Renal pelvis (tissue), 4 donors: ENCODE data around the gene SORCS2. TPM values are rescaled to one million over a fixed set of nuclear protein-coding genes. Genes with fewer than 3 reads are reported as not detected.

ENCODE experiments used
- DNase-seq: peaks from one replicate; pipeline ENCODE4 v3.0.0-alpha.2; 2013
- polyA plus RNA-seq, 3 donors: library from polyadenylated mRNA; unstranded; fragments of 120-200 nt; gene quantifications; one replicate each; pipeline ENCODE4 v1.2.1, GENCODE V29; 2013; ENCODE audit not compliant: insufficient read length in 3 of 3

Gene SORCS2
- polyA plus RNA-seq, 3 donors = 5.2 to 11.7 (median 11.1) TPM

DNA sequence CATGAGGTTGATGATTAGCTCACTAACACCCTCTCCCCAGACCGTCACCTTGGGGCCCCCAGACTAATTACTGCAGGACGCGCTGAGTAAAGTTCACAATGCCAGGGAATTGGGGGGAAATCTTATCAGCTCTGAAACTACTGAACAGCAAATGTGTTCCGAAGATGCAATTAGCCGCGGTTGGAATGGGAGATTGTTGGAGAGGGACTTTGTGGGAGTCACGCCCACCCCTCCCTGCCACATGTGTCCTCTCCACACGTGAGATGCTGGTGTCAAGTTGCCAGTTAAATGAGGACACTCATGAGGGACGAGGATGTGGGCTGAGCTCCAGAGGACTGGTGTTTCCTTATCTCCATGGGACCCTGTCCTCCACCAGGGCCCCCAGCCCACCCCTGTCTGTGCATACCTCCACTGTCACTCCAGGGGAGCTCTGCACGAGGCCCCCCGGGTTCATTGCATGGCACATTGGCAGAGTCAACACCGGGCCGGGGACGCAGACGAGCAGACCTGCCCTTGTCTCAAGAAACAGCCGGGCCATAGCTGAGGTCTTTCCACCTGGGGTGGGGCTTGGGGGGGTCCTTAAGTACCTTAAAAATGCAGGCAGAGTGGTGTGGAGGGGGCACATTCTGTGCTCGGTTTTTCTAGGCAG, 417.8 kb downstream of the SORCS2 start:
- no peak for DNase-seq

DNA sequence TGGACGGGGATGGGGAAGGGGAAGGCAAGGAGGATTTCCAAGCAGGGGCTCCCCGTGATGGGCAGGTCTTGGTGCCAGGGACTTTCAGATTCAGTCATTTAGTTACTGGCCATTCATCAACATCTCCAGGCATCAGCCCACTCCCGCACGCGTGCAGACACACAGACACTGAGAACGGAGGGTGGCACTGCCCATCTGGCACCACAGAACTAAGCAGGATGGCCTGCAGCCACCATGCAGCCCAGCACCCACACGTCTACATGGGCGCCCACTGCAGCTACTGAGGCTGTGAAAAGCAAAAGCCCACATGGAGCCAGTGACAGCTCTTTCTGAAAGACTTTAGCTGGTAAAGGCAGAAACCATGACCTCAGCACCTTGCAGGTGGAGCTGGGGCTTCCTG, 418.5 kb downstream of the SORCS2 start:
- DNase-seq = no peak

DNA sequence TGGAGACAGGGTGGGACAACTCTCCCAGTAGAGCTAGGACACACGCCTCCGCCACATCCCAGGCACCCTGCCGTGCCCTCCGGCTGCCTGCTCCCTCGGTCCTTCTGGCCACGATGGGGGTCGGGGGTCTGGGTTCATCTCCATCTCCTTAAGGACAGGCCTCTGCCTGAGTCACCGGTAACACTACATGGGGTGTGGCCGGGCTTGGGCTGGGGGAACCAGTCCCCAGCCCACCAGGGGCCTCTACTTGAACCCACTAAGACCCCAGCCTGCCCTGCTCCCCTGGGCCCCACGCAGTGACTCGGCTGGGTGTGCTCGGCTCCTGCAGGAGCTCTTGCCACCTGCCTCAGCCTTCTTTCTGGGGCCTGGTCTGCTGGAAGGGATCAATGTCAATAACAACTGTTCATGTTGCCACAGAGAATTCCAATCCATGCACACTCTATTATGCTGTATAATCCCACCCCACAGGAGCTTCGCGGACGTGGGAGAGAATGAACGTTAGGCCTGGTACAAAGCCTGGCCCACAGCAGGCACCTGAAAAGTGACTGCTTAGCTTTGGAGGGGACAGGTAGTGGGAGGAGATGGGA, 420.1 kb downstream of the SORCS2 start:
- no peak for DNase-seq

DNA sequence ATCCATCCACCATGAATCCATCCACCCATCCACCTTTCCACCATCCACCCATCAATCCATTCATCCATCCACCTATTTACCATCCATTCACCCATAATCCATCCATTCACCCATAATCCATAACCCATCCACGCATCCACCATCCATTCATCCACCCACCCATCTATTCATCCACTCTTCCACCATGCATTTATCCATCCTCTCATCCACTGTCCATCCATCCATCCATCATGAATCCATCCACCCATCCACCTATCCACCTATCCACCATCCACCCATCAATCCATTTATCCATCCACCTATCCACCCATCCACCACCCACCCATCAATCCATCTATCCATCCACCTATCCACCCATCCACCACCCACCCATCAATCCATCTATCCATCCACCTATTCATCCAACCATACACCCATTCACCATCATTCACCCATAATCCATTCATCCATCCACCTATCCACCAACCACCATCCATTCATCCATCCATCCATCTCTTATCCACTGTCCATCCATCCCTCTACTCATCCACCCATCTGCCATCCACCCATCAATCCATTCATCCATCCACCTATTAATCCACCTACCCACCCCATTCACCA, 422.1 kb downstream of the SORCS2 start:
- no peak for DNase-seq

DNA sequence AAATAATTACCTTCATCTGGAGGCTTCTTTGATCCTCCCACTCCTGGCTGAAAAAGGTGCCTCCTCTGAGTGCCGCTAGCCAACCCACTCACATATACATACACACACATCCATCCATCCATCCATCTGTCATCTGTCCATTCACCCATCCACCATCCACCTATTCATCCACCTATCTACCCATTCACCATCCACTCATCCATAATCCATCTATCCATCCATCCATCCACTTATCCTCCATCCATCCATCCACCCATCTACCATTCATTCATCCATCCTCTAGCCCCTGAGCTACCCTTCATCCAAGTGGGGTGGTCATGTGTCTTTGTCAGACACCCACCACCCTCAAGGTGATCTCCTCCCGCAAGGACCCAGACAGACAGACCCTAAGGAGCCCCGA, 423.9 kb downstream of the SORCS2 start:
- no peak for DNase-seq

DNA sequence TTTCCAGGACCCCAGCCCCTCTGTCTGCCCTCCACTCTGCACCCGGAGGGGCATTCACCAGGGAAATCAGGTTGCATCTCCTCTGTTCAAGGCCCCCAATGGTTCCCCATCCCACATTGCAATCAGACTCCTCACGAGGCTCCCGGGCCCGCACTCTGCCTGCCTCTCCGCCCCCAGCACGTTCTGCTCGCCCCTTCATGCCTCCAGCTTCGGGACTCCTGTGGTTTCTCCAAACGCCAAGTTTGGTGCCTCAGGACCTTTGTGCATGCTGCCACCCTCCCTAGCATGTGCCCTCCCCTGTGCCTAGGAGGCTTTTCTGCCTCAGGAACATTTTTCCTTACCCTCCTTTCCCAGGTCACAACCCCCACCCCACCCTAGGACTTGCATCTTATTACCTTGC, 426.0 kb downstream of the SORCS2 start:
- no peak for DNase-seq

DNA sequence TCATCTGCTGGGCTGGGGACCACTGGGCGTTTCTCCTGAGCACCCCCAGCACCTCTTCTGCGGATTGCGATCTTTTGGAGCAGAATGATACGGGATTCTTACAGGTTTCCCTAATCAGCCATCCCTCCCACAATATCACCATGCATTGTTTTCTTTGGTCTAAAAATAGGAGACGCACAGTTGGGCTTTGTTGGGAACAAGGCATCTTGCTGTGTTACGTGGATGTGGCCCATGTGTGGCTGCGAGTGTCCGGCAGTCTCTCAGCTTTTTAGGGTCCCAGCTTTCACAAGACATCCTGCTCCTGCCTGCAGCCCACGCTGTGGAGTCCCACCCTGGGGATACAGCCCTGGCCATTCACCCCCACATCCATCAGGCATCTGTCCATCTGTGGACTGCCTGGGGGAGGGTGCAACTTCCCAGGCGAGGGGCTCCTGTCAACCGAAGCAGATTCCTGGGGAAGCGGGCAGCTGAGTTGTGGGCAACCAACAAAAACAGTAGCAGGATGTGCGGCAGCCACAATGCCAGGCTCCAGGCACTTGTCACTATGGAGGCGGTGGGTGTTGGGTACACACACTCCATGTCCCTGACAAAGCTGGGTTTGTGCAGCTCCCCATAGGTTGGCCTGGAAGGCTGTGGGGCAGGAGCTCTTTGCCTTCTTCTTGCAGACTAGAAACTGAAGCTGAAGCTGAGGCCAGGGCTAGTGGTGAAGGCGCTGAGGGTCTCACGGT, 427.9 kb downstream of the SORCS2 start:
- no peak for DNase-seq

DNA sequence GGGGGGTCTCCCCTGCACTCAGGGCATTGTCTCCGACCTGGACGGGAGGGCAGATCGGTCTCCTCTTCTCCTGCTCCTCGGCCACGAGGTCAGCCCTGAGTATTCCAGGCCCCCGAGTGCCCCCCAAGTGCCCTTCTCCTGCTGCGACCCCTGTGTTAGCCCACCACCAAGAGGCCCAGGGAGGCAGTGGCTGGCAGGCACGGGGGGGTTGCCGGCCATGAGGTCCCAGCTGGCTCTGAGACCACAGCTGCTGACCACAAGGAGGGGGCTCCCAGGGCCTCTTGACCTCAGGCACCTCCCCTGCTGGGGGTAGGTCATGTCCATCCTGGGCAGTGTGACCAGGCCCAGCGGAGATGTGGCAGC, 428.5 kb downstream of the SORCS2 start:
- DNase-seq = no peak

DNA sequence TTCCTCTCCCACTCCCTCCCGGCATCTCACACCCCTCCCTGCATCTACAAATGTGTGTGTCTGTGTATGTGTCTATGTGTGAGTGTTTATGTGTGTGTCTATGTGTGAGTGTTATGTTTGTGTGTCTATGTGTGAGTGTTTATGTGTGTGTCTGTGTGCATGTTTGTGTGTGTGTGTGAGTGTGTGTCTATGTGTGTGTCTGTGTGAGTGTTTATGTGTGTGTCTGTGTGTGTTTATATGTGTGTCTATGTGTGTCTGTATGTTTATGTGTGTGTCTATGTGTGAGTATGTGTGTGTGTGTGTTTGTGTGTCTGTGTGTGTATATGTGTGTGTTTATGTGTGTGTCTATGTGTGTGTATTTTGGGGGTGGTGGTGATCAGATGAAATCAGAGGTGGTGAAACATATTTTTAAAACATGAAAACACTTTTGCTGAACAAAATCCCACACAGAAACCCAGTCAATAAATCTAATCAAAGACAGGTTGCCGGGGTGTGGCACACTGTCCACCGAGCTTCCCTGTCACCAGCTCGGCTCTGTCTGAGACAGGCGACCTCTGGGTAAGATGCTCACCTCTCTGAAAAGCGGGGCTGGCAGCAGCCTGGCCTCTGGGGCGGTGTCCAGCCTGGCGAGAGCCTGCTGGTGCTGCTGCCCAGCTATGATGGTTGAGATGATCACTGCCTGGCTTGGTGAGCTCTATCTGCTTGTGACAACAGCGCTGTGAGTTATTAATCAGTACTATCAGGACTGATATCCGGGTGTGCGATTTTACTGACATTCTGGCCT, 429.1 kb downstream of the SORCS2 start:
- no peak for DNase-seq

DNA sequence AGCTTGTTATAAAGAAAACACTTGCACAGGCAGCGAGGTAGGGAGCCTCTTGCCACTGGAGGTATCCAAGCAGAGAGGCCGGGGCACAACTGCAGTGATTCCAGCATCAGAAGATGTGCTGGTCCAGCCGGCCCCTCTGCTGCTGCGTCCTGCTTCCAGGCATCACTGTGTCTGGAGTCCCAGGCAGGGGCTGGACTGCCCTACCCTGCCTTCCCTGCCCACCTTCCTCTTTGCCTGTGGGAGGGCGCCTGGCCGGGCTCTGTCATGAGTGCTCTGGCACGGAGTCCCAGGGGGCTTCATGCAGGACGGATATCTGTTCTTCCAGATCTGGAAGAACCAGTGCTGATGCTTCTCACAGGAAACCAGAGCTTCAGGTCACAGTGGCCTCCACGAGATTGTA, 430.0 kb downstream of the SORCS2 start:
- DNase-seq = no peak

DNA sequence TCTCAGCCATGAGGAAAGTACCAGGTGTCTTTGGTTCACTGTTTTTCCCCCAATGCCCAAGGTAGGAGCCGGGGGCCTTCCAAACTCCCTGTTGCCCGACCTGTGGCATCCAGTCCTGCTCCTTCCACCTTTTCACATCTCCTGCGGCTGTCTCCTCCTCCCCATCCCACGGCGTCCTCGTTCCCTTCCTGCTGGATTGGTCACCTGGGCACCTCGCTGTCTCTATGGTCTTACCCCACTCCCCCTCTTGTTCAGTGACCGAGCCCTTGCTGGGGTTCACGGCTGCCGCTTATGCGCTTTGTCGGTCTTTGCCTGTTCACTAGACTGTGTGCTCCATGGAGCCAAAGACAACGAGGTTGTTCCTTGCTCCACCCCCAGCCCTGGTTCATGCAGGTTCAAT, 431.1 kb downstream of the SORCS2 start:
- DNase-seq = no peak

DNA sequence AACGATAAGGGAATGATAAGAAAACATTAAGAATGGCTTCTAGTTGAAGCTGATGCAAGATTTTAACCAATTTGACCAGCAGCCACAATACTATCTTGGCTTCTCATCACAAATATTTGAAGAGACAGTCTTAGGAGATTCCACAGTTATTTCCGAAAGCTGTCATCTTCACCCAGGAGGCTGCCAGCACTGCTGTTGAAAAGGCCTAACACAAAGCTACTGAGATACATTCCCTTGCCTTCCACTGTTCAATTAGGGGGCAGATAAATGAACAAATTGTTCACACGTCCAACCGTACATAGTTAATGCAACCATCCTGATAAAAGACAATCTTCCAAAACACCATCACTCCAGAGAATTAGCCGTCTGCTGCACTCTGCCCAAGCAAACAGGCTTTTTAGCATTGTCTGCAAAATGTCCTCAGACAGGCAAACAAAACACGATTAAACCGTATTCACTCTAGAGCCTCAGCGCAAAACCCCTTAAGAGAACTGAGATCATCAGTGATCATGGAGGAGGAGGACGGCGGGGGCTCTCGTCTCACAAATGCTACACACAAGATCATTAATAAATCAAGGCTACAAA, 432.1 kb downstream of the SORCS2 start:
- DNase-seq = no peak

DNA sequence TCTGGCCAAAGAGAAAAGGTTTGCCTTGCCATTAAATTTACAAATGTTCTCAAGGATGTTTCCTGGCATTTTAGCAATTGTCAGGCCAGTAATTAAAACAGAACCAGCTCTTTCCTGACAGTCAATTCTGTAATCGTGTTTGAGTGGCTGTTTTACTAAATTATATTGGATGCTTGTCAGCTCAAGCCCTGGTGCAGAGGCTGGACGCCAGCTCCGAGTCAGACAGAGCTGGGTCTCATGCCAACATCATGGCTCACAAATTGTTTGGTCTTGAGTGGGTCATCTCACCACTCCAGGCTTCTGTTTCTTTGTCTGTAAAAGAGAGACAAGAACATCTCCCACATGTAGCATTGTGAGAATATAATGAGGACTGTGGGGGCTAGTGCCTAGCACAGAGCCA, 432.7 kb downstream of the SORCS2 start:
- DNase-seq = no peak

DNA sequence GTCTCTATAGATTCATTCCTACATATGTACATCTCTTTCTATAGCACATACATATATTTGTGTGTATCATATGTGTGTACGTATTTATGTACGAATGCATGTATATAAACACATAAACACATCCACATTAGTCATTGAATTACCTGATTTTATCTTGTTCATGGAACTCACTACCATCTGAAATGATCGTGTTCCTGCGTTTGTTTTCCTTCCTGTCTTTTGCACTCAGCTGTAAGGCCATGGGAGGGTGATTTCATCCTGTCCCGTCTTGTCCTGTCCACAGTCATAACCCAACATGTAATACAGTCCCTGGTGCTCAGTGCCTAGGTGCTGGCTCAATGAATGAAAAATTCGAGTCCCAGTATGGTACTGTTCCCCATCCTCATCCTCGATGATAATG, 434.2 kb downstream of the SORCS2 start:
- DNase-seq = no peak

DNA sequence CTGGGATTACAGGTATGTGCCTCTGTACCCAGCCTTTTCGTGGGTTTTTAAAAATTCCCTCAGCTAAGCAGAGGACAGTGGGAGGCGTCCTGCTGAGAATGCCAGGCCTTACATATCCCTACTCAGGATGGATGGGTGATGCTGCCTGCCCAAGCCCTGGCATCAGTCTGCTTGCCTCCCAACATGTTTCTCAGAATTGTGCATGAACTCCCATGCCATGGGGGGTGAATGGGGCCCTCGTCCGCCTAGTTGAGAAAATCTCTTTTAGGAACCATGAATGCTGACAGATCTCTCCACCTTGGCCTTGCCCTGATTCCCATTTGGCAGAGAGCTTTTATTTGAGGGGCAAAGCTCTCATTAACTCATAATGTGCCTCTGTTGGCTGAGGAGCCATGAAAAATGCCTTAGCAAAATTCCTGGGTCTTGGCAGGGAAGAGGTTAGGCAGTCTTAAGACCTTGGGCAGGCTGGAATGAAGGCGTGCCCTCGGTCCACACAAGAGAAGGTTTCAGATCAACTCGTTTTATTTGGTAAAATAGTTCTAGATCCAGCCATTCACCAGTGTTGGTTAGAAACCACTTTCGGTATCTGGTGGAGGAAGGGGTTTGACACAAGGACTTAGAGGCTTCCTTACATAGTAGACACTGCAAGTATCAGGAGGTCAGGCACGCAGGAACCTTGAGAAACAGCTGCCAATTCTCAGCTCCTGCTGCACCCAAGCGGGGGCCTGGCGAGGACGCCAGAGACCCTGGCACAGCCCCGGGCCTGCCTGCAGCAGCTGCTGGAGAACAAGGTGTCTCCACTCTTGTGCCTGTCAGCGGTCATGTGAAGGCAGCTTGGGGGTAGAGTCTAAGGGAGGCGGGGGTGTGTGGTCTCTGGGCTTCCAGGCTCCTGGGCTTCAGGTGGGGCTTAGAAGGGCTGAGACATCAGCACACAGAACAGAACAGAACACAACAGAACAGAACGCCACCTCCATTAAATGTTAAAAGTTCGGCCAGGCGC, 435.2 kb downstream of the SORCS2 start:
- DNase-seq = no peak

DNA sequence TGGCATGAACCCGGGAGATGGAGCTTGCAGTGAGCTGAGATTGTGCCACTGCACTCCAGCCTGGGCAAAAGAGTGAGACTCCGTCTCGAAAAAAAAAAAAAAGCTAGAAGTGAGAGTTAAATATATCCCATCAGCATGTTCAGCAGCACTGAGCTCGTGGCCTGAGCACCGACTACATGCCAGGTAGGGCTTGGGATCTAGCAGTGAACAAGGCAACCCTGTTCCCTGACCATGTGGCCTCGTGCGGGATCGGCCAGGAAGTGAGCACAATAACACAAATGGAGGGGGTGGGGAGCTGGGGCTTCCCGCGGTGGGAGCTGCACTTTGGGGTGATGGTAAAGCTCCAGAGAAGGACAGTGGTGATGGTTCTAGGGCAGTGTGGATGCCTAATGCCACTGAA, 436.1 kb downstream of the SORCS2 start:
- no peak for DNase-seq

DNA sequence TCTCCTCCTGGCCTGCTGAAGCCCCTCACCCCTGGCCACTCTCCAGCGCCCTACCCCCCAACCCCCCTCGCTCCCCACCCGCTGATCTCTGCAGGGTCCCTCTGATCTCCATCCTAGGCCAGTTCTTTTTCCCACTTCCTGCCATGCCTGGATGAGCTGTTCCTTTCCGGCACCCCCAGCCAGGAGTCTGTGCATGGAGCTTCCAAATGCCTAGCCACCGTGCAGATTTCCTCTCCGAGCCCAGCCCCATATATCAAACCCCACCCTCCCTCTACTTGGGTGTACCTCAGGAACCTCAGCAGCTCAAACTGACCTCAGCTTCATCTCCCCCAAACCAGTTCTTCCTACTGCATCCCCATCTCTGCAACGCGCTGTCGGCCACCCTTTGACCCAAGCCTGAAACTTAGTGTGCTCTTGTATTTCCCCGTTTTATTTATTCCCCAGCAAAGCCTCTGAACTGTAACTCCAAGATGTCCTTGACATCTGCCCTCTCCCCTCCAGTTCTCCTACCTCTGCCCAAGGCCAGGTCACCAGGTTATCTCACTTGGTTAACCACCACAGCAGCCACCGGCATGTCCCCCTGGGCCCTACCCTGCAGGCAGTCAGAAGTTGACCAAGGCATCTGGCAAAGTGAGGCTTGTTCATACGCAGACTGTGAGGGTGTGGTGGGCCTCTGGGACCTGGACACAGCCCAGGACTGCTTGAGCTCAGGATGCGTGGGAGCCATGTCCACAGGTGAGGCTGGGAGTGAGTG, 437.3 kb downstream of the SORCS2 start:
- no peak for DNase-seq

DNA sequence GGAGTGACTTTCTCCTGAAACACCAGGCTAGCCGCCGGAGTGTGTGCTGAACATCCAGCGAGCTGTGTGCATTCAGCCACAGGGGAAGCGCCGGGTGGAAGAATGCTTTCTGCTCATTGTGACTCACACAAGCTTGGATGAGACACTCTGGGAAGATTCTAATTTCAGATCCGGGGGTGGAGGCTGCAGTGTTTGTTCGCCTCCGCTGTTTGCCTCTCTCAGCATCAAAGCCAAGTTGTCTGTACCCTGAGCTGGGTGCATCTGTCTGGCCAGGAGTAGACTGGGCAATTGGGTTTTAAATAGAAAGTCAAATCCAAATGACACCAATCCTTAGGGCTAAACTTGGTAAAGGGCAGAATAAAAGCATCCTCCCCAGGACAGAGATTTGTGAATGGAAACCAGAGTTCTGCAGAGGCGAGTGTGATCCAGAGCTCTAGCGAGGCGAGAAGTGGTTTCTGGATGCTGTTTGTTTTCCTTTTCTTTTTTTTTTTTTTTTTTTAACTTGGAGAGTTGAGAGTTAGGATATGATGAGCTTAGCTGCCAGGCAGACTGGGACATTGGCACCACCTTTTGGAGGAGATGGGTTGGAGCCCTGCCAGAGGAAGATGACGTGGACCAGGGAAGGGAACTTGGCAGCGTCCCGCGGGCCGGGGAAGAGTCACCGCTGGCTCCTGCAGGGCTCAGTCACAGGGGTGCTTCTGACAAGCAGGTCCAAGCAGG, 438.4 kb downstream of the SORCS2 start:
- DNase-seq = no peak
